ENCODE results near the gene CSF1. TPM values are rescaled to one million over a fixed set of nuclear protein-coding genes. Genes with fewer than 3 reads are reported as not detected.

The CSF1 gene
- total RNA-seq, 1 experiment from 2014 or later = 4.9 TPM

DNA sequence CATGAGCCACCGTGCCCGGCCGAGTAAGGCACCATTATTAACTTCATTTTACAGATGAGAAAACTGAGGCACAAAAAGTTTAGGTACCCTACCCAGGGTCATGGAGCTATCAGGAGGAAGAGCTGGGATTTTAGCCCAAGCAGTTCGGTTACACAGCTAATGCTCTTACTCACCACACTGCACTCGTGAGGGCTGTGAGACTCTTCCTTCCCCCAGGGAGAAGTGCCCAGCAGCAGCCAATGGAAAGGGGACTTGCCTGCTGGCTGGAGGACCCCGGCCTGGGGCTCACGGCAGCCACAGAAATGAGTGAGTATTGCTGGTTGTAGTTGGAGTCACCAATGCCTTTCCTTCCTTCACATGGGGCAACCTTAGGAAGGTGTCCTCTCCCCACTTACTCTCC is 5.2 kb upstream of the CSF1 start:
- DNase-seq (ENCODE audit: low spot score) = no peak
- H3K36me3 ChIP-seq (ENCODE audit: insufficient read depth, low read length, poor library complexity, severe bottlenecking) = no peaks in the 10 kb centered on the region
- ChIA-PET POLR2A (ENCODE audit: low non-redundant PET) (no interaction called here), CTCF (no interaction called here)
- no peak overlapping the region for H3K4me3 ChIP-seq (ENCODE audit: low read depth, low read length, poor library complexity, severe bottlenecking)
- intact Hi-C loops (cut with micrococcal nuclease; ENCODE audit: unreplicated experiment) = no loop called here
- peaks cover 5% of the 10 kb centered on the region for H3K4me1 ChIP-seq (ENCODE audit: insufficient read depth, low read length, poor library complexity, severe bottlenecking)
- BruUV-seq (replicated peaks) = no TSS peak
- no peaks in the 10 kb centered on the region for H3K9me3 ChIP-seq (ENCODE audit: low read depth, low read length, poor library complexity, severe bottlenecking)
- no peak for TF ChIP-seq EZH2 (IDR thresholded peaks at IDR 0.05; ENCODE audit: borderline replicate concordance, low read depth, low read length, poor library complexity, severe bottlenecking)
- TF ChIP-seq, protein P1, sequence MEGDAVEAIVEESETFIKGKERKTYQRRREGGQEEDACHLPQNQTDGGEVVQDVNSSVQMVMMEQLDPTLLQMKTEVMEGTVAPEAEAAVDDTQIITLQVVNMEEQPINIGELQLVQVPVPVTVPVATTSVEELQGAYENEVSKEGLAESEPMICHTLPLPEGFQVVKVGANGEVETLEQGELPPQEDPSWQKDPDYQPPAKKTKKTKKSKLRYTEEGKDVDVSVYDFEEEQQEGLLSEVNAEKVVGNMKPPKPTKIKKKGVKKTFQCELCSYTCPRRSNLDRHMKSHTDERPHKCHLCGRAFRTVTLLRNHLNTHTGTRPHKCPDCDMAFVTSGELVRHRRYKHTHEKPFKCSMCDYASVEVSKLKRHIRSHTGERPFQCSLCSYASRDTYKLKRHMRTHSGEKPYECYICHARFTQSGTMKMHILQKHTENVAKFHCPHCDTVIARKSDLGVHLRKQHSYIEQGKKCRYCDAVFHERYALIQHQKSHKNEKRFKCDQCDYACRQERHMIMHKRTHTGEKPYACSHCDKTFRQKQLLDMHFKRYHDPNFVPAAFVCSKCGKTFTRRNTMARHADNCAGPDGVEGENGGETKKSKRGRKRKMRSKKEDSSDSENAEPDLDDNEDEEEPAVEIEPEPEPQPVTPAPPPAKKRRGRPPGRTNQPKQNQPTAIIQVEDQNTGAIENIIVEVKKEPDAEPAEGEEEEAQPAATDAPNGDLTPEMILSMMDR (conservative IDR thresholded peaks at IDR 0.05; ENCODE audit: low read depth, low read length) = no peak
- H3K27me3 ChIP-seq (replicated peaks; ENCODE audit: insufficient read depth, low read depth, low read length, poor library complexity) = no peaks in the 10 kb centered on the region
- H3K27ac ChIP-seq (ENCODE audit: low read depth, low read length, poor library complexity, severe bottlenecking) = no peak overlapping the region

DNA sequence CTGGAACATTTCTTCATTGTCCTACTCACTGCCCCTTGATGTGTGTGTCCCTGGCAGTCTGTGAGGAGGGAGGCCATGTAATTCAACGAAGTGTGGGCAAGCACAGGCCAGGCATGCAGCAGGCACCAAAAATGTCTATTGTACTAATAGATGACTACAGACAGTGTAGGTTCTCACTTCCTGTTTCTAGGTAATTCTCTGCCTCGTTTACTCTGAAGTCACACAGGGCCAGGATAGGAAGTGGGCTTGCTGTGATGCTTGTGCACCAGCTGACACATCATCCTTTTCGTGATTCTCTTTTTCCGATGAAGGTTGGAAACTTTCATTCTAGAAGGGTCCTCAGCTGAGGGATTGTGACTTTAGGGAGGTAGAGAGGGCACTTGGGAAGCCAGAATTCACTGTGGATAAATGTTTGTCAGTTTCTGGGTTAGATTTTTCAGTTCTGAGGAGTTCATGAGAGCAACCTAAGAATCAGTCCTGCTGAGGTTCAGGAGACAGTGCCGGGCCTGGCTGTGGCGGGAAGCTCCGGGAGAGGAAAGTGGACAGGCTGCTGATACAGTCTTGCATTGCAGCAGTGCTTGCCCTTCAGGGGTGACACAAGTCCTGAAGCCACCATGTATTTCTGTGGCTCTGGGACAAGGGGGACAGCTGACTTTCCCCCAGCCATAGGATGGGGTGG is 4.3 kb upstream of the CSF1 start:
- intact Hi-C loops (cut with micrococcal nuclease; ENCODE audit: unreplicated experiment) = no loop called here
- ChIA-PET CTCF (no interaction called here), POLR2A (ENCODE audit: low non-redundant PET) (no interaction called here)
- no peak overlapping the region for H3K27ac ChIP-seq (ENCODE audit: low read depth, low read length, poor library complexity, severe bottlenecking)
- no peak overlapping the region for H3K4me3 ChIP-seq (ENCODE audit: low read depth, low read length, poor library complexity, severe bottlenecking)
- H3K4me1 ChIP-seq (ENCODE audit: insufficient read depth, low read length, poor library complexity, severe bottlenecking) = peaks cover 6% of the 10 kb centered on the region
- no TSS peak for BruUV-seq (replicated peaks)
- TF ChIP-seq EZH2 (IDR thresholded peaks at IDR 0.05; ENCODE audit: borderline replicate concordance, low read depth, low read length, poor library complexity, severe bottlenecking) = no peak
- TF ChIP-seq, protein P1 (conservative IDR thresholded peaks at IDR 0.05; ENCODE audit: low read depth, low read length) = no peak
- H3K36me3 ChIP-seq (ENCODE audit: insufficient read depth, low read length, poor library complexity, severe bottlenecking) = no peaks in the 10 kb centered on the region
- H3K9me3 ChIP-seq (ENCODE audit: low read depth, low read length, poor library complexity, severe bottlenecking) = no peaks in the 10 kb centered on the region
- H3K27me3 ChIP-seq (replicated peaks; ENCODE audit: insufficient read depth, low read depth, low read length, poor library complexity) = no peaks in the 10 kb centered on the region
- no peak for DNase-seq (ENCODE audit: low spot score)

DNA sequence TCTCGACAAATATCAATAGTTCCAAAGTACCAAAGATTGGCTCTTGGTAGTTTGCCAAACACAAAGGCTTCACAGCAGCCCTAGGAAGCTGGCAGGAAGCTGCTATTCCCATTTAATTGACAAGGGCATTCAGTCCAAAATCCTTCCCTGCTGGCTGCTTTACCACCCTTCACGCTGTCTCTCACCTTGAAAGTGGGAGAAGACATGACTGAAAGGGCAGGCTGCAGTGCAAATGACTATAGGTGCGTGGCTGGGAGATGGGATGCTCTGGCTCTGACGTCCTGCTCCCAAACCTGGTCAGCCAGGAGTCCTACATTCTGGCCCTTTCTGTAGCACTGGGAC is 3.8 kb upstream of the CSF1 start:
- intact Hi-C loops (cut with micrococcal nuclease; ENCODE audit: unreplicated experiment) = no loop called here
- TF ChIP-seq, protein P1 (conservative IDR thresholded peaks at IDR 0.05; ENCODE audit: low read depth, low read length) = no peak
- no peak for TF ChIP-seq EZH2 (IDR thresholded peaks at IDR 0.05; ENCODE audit: borderline replicate concordance, low read depth, low read length, poor library complexity, severe bottlenecking)
- no TSS peak for BruUV-seq (replicated peaks)
- no peak for DNase-seq (ENCODE audit: low spot score)
- Histone ChIP-seq H3K4me3 (ENCODE audit: low read depth, low read length, poor library complexity, severe bottlenecking) (no peak overlapping the region), H3K27me3 (replicated peaks; ENCODE audit: insufficient read depth, low read depth, low read length, poor library complexity) (no peaks in the 10 kb centered on the region), H3K9me3 (ENCODE audit: low read depth, low read length, poor library complexity, severe bottlenecking) (no peaks in the 10 kb centered on the region), H3K4me1 (ENCODE audit: insufficient read depth, low read length, poor library complexity, severe bottlenecking) (peaks cover 11% of the 10 kb centered on the region), H3K27ac (ENCODE audit: low read depth, low read length, poor library complexity, severe bottlenecking) (no peak overlapping the region), H3K36me3 (ENCODE audit: insufficient read depth, low read length, poor library complexity, severe bottlenecking) (no peaks in the 10 kb centered on the region)
- ChIA-PET POLR2A (ENCODE audit: low non-redundant PET) (no interaction called here), CTCF (no interaction called here)

Measured in A673 (cell line).